NCI-H526 treated with DMSO at 0.1 percent for 48 hours (cell line): ENCODE measurements around the gene KCTD21.
"Not testable (repeated sequence)": the region's sequence is repeated elsewhere in the genome, so short reads cannot be mapped to it uniquely, and the experiment has no call there.

Experiments used
- DNase-seq: peaks from one replicate; lab custom pipeline; 2025; lab: John Stamatoyannopoulos, UW

The KCTD21 gene, protein sequence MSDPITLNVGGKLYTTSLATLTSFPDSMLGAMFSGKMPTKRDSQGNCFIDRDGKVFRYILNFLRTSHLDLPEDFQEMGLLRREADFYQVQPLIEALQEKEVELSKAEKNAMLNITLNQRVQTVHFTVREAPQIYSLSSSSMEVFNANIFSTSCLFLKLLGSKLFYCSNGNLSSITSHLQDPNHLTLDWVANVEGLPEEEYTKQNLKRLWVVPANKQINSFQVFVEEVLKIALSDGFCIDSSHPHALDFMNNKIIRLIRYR

DNA sequence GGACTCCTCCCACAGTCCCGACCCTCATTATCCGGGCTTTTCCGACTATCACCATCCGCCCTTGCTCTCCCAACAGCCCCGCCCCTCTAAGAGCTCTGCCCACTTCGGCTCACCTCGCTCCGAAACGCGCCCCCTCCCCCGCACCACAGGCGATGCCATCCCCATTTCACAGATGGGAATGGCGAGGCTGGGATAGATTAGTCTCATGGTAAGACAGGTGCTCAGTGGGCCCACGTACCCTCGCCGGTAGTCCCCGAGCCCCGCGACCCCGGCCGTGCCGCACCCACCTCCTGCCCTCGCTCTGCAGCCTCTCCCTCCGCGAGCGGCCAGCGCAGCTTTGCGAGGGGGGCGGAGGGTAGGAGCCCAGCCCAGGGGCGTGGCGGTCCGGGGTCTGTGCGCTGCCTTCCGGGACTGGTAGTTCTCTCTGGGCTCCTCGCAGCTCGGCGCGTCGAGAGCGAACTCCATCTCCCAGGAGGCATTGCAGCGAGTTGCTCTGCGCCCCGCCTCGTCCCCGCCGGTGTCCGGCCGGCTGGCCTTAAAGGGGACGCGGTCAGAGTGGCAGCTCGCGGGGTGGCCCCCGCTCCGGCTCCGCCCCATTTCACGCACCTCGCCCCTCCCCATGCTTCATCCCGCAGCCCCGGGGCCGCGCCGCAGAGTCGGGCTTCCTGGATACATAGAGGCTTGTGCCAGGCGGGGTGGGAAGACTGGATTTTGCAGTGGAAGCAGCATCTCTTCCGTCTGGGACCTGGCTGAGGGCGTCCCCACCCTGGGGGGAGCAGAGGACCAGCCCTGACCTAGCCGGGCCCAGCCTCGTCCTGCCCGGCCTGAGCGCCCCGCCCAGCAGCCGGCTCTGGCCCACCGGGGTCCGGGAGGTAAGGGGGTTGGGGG is at the start of gene KCTD21, which contains the start of gene USP35:
KCTD21 (minus strand) TSS at position 341 of the 888 bp plus-strand sequence. CDS start 14,072 bp downstream, outside the sequence.
USP35 (plus strand) TSS at position 634 of the 888 bp plus-strand sequence. CDS start 7,327 bp downstream, outside the sequence.
- peak; percentile 97 for DNase-seq

- DNase-seq, result peak; percentile 32
Observed at GRCh38 chr11:78237293-78238046, 49.0 kb upstream of the KCTD21 start.

GRCh38 chr11:78234006-78234405 is 45.6 kb upstream of the KCTD21 start:
- no peak for DNase-seq

DNA sequence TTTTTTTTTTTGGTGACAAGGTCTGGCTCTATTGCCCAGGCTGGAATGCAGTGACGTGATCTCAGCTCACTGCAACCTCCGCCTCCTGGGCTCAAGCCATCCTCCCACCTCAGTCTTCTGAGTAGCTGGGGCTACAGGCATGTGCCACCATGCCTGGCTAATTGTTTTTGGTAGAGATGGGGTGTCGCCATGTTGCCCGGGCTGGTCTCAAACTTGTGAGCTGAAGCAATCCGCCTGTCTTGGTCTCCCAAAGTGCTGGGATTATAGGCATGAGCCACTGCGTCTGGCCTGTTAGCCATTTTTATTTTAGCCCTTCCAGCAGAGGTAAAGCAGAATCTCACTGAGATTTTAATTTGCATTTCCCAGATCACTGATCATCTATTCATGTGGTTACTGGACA is 44.6 kb upstream of the KCTD21 start:
- DNase-seq, result not testable (repeated sequence)

DNA sequence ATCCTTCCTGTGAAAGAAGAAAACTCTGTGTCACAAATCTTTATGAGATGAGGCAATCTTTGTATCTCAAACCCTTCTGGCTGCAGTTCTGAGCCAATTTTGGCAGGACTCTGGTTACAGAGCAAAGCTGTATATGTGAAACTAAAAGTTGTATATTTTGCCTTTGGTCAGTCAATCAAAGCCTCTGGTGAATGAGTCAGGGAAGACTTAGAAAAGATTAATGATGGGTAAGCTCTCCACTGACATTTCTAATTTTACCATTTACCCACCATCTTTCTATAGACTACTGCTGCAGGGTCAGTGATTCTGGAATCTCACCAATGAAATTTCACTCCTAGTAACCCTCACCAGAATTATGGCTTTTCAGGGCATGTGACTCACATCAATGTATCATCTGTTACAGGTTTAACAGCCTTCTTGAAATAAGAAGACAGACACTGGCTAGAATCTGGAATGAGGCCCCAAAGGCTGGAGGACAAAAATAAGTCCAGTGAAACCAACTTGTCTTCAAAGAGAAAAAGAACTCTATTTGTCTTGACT is 43.6 kb upstream of the KCTD21 start:
- no peak for DNase-seq

GRCh38 chr11:78230161-78230877 is 41.9 kb upstream of the KCTD21 start:
- DNase-seq, result no peak

GRCh38 chr11:78229106-78229505 is 40.7 kb upstream of the KCTD21 start:
- no peak for DNase-seq

- DNase-seq, result peak; percentile 87
Observed at GRCh38 chr11:78228467-78228866, 40.0 kb upstream of the KCTD21 start.

- no peak for DNase-seq
Observed at GRCh38 chr11:78227921-78228320, 39.5 kb upstream of the KCTD21 start.

DNA sequence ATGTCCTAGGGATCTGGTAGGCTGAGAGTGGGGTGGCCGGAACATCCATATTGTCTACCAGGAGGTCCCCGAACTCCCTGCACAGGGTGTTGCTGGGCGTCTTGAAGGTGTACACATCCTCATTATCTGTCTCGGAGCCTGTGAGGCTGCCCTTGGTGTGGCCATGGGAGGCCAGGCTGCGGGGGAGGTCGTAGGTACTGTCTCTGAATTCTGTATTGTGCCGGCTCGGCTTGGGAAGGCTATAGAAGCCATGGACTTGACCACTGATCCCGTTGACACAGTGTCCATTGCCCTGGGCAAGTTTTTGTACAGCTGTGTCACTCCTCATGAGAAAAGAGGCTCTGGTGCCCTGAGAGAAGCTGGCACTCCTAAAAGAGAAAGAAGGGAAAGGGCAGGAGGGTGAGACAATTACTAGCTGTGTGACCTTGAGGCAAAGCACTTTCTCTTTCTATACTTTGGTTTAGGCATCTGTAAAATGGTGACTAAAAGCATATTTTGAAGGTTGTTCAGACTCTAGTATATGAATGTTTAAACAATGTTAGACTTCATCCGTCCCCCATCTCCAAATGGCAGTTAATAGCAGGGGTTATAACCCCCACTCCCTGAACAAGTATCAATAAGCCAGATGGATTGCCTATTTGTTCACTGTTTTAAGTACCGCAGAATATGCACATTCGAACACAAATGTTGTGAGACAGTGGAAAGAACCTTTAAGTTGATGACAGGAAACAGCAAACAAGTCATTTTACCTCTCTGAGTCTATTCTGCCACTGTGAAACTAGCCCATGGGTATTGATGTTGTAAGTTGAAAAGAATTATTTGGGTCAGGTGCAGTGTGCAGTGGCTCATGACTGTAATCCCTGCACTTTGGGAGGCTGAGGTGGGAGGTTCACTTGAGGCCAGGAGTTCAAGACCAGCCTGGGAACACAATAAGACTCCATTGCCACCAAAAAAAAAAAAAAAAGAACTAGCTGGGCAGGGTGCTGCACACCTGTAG is 38.6 kb upstream of the KCTD21 start:
- DNase-seq, result no peak

GRCh38 chr11:78224906-78225420 is 36.5 kb upstream of the KCTD21 start:
- DNase-seq, result no peak

DNA sequence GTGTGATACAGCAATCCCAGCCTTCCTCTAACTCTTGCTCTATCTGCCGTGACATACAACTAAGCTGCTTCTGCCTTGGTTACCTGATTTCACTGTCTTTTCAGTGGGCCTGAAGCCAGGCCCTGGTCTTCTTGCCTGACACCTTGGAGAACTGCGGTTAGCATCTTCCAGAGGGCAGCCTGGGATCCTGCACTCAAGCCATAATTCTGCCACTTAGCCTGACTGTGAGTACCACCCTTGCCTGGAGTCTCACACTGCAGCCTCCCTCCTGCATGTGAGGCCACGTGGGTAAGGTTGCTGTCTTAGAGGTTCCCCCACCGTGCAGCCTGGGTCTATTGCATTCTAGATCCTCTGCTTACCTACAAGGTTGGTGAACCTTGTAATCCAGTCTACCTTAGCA is 36.1 kb upstream of the KCTD21 start:
- DNase-seq, result no peak

DNA sequence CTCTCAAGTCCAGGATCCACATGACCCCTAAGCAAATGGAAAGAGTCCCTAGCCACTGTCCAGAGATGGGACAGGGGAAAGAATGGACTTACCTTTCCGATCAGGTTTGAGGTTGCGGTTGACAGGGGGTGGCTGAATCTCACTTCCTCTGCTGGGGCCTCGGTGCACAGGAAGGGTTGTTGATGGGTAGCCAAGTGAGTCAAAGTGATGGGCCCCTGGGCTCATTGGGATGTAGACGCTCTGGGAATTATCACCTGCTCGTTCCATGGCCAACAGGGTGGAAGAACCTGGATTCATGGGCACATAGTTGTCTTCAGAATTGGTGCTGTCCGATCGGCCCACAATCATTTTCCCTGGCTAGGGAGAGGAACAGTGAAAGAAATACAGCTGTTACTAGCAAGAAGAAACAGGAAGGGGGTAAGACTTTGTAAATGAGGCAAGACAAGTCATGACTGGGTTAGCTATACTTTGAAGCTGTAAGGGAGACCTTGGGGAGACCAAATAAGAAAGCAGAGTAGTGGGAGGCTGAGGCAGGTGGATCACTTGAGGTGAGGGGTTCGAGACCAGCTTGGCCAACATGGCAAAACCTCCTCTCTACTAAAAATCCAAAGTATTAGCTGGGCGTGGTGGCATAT is 35.0 kb upstream of the KCTD21 start:
- DNase-seq, result no peak

- not testable (repeated sequence) for DNase-seq
Observed at GRCh38 chr11:78222726-78223125, 34.3 kb upstream of the KCTD21 start.

DNA sequence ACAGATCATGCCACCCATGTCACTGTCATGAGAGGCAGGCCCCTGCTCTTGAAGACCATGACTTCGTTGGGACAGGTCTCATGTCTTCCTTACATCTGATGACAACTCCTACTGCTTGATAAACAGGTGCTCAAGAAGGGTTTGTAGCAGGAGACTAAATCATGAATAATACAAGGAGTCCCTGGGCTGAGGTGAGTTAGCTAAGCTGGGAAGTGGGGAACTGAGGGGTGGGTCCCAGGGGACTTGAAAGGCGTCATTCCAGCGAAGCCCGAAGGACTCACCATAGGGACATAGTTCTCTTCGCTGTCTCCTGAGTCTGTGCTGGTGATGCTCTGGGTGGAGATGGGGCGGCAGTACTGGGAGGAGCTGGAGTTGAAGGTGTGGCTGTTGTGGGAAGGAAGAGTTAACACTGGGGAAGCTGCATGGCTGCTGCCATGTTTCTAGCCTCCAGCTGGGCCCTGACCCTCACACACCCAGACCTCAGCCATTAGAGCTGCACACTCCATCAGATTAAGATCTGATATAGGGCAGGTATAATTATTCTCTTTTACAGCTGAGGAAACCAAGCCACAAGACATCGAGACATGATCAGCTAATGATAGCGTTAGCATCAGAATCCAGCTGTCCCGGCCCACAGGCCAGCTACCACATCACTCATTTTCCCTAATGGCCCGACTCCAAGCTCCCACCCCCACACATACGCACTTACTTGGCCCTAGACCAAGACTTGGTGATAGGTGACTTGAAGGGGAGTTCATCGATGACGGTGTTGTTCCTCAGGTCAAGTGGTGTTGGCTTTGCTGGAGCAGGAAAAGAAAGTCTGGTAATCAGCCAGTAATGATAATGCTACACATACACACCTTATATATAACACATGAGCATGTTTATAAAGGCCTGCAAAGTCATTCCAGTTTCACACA is 33.2 kb upstream of the KCTD21 start:
- DNase-seq, result no peak

GRCh38 chr11:78220218-78221157 is 32.1 kb upstream of the KCTD21 start:
- no peak for DNase-seq
